HUDEP-2 (cell line): ENCODE results near the gene SLC38A4.
"Not testable (repeated sequence)": the region's sequence is repeated elsewhere in the genome, so short reads cannot be mapped to it uniquely, and the experiment has no call there.

Experiments used
- DNase-seq, 76 experiments: peaks; one replicate each; lab custom pipeline; 2025; ENCODE audit not compliant: unreplicated experiment in 76 of 76; lab: John Stamatoyannopoulos, UW

Gene SLC38A4

GRCh38 chr12:46779063-46779462 is 46.7 kb downstream of the SLC38A4 start:
- no peak for DNase-seq

- no peak for DNase-seq
Measured at GRCh38 chr12:46778415-46778814, 47.4 kb downstream of the SLC38A4 start.

- no peak for DNase-seq
Measured at GRCh38 chr12:46777587-46777986, 48.2 kb downstream of the SLC38A4 start.

- DNase-seq = no peak
Measured at GRCh38 chr12:46775796-46776195, 50.0 kb downstream of the SLC38A4 start.

GRCh38 chr12:46774322-46774633 is 51.5 kb downstream of the SLC38A4 start:
- no peak for DNase-seq

GRCh38 chr12:46773586-46774321 is 52.0 kb downstream of the SLC38A4 start:
- no peak for DNase-seq

- DNase-seq = no peak
Measured at GRCh38 chr12:46771268-46771827, 54.4 kb downstream of the SLC38A4 start.

- DNase-seq = no peak
Measured at GRCh38 chr12:46770501-46771183, 55.2 kb downstream of the SLC38A4 start.

- no peak for DNase-seq
Measured at GRCh38 chr12:46764005-46764404, 61.8 kb downstream of the SLC38A4 start.

GRCh38 chr12:46763230-46763629 is 62.6 kb downstream of the SLC38A4 start:
- DNase-seq = no peak

GRCh38 chr12:46754550-46754949 is 71.2 kb downstream of the SLC38A4 start:
- no peak for DNase-seq

- no peak for DNase-seq
Measured at GRCh38 chr12:46752396-46752795, 73.4 kb downstream of the SLC38A4 start.

GRCh38 chr12:46751173-46751572 is 74.6 kb downstream of the SLC38A4 start:
- no peak for DNase-seq

- DNase-seq = no peak
Measured at GRCh38 chr12:46749322-46749721, 76.5 kb downstream of the SLC38A4 start.

- DNase-seq = no peak
Measured at GRCh38 chr12:46744283-46744682, 81.5 kb downstream of the SLC38A4 start.

- no peak for DNase-seq
Measured at GRCh38 chr12:46743456-46743855, 82.3 kb downstream of the SLC38A4 start.

- not testable (repeated sequence) for DNase-seq
Measured at GRCh38 chr12:46742271-46742670, 83.5 kb downstream of the SLC38A4 start.

- no peak for DNase-seq
Measured at GRCh38 chr12:46725332-46725731, 100.5 kb downstream of the SLC38A4 start.

GRCh38 chr12:46723629-46724419 is 102.0 kb downstream of the SLC38A4 start:
- DNase-seq = no peak

GRCh38 chr12:46722394-46723185 is 103.2 kb downstream of the SLC38A4 start:
- DNase-seq = no peak

- no peak for DNase-seq
Measured at GRCh38 chr12:46718495-46718894, 107.3 kb downstream of the SLC38A4 start.
